CD4-positive, alpha-beta memory T cell (primary cell): Measurements from ENCODE around the gene BTAF1. TPM values are rescaled to one million over a fixed set of nuclear protein-coding genes. Genes with fewer than 3 reads are reported as not detected.

Experiments
- CTCF ChIA-PET: fragments of 350-600 bp; sonication (Branson Sonifier 250); formaldehyde crosslinking; loops from one replicate; lab custom pipeline; 2021; ENCODE audit warnings: inconsistent platforms; ENCODE audit not compliant: partially characterized antibody; lab: Charles Lee
- POLR2A ChIA-PET: fragments of 350-600 bp; sonication (Branson Sonifier 250); formaldehyde crosslinking; loops from one replicate; lab custom pipeline; 2021; ENCODE audit not compliant: partially characterized antibody; lab: Charles Lee
- DNase-seq, 5 donors: peaks; one replicate each; pipeline versions ENCODE4 v3.0.0 to v3.0.0-alpha.2; 2020 to 2022; ENCODE audit warnings: mixed read lengths in 1 of 5
- H3K27ac ChIP-seq: one replicate; pipeline ENCODE4 v1.7.0; 2013; ENCODE audit warnings: low read depth, low read length
- H3K27me3 ChIP-seq: 2 replicates; pipeline ENCODE4 v1.7.0; 2013; ENCODE audit warnings: mild to moderate bottlenecking, low read length, moderate library complexity; ENCODE audit not compliant: insufficient read depth
- H3K36me3 ChIP-seq: 2 replicates; pipeline ENCODE4 v1.7.0; 2013; ENCODE audit warnings: mild to moderate bottlenecking, low read length, moderate library complexity; ENCODE audit not compliant: insufficient read depth
- H3K4me1 ChIP-seq: 2 replicates; pipeline ENCODE4 v1.7.0; 2013; ENCODE audit warnings: mild to moderate bottlenecking, low read length, moderate library complexity; ENCODE audit not compliant: insufficient read depth
- H3K4me3 ChIP-seq, 2 donors: one replicate each; pipeline ENCODE4 v1.7.0; 2013; ENCODE audit warnings: low read length in 2 of 2, mild to moderate bottlenecking in 1 of 2
- H3K9me3 ChIP-seq, 2 donors: one replicate each; pipeline ENCODE4 v1.7.0; 2013; ENCODE audit warnings: low read length in 2 of 2, control low read depth in 1 of 2; ENCODE audit not compliant: control insufficient read depth in 1 of 2
- H3K27ac Mint-ChIP-seq, 7 donors: one replicate each; pipeline ENCODE4 v1.8.0; 2020 to 2021; ENCODE audit warnings: mixed read lengths in 7 of 7, mild to moderate bottlenecking in 6 of 7, inconsistent platforms in 3 of 7, moderate library complexity in 3 of 7
- H3K27me3 Mint-ChIP-seq, 2 donors: one replicate each; pipeline ENCODE4 v1.8.0; 2020 to 2021; ENCODE audit warnings: mixed read lengths in 2 of 2
- H3K36me3 Mint-ChIP-seq, 2 donors: one replicate each; pipeline ENCODE4 v1.8.0; 2020 to 2021; ENCODE audit warnings: mixed read lengths in 2 of 2, inconsistent platforms in 1 of 2, mild to moderate bottlenecking in 1 of 2
- H3K4me1 Mint-ChIP-seq, 4 donors: one replicate each; pipeline ENCODE4 v1.8.0; 2020 to 2021; ENCODE audit warnings: mixed read lengths in 4 of 4, mild to moderate bottlenecking in 1 of 4
- H3K4me3 Mint-ChIP-seq, 8 donors: one replicate each; pipeline ENCODE4 v1.8.0; 2020 to 2021; ENCODE audit warnings: mixed read lengths in 8 of 8, mild to moderate bottlenecking in 7 of 8, moderate library complexity in 6 of 8, inconsistent platforms in 3 of 8
- H3K9me3 Mint-ChIP-seq, 8 donors: one replicate each; pipeline ENCODE4 v1.8.0; 2020 to 2021; ENCODE audit warnings: mixed read lengths in 8 of 8, mild to moderate bottlenecking in 5 of 8, inconsistent platforms in 3 of 8, moderate library complexity in 1 of 8
- intact Hi-C: fragments of 100-400 bp; cut with micrococcal nuclease; formaldehyde crosslinking; loops from one replicate; pipeline ENCODE4 v1.15.1; 2023
- polyA plus RNA-seq, 2 donors: library from polyadenylated mRNA; unstranded; fragments of 300-500 nt; fragmentation: Illumina TruSeq; gene quantifications; one replicate each; pipeline ENCODE4 v1.2.3, GENCODE V29; 2021
- total RNA-seq, 2 experiments: library from RNA; stranded (reverse); gene quantifications; one replicate each; pipeline ENCODE4 v1.2.3, GENCODE V29; 2021

The BTAF1 gene
- total and polyA plus RNA-seq, 4 experiments from 2014 or later: 6.0 to 76.9 (median 41.5) TPM

DNA sequence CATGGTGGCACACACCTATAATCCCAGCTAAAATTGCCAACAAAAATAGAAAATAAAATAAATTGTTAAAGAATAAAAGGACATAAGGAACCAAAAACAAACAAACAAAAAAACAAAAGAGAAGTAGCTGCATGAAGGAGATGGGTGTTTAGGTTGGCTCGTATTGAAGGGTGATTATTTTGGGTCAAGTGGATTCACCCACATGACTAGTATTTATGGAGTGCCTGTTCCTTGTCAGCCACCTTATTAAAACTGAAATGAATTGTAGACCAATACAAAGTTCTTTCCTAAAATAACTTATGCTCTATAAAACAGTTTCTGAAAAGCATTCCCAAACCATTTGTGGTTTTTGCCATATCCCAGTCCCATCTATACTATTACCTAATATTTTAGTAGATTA is 138.7 kb downstream of the BTAF1 start:
- Histone ChIP-seq H3K4me1 (no peaks in the 10 kb centered on the region), H3K27ac (no peak overlapping the region), H3K4me3 (no peak overlapping the region), H3K27me3 (no peaks in the 10 kb centered on the region), H3K9me3 (no peaks in the 10 kb centered on the region), H3K36me3 (no peaks in the 10 kb centered on the region)
- Mint-ChIP-seq H3K36me3 (peaks cover 4 to 8% of the 10 kb centered on the region in 2 donors), H3K9me3 (no peaks in the 10 kb centered on the region), H3K4me1 (peaks cover 0 to 2% (median 0%) of the 10 kb centered on the region in 4 donors), H3K27me3 (no peaks in the 10 kb centered on the region), H3K27ac (no peak overlapping the region), H3K4me3 (no peak overlapping the region)
- no peak for DNase-seq
- intact Hi-C loops: no loop called here
- ChIA-PET POLR2A (interaction anchor here (0.7 kb wide), 1 partner anchor 327 kb away, joined by 3 read pairs; no protein-coding TSS in a partner anchor), CTCF (no interaction called here)

- Histone ChIP-seq H3K4me3 (no peak overlapping the region), H3K27me3 (no peaks in the 10 kb centered on the region), H3K36me3 (no peaks in the 10 kb centered on the region), H3K27ac (no peak overlapping the region), H3K4me1 (no peaks in the 10 kb centered on the region), H3K9me3 (no peaks in the 10 kb centered on the region)
- H3K27ac Mint-ChIP-seq: no peak overlapping the region
- H3K9me3 Mint-ChIP-seq: no peaks in the 10 kb centered on the region
- H3K4me1 Mint-ChIP-seq: no peaks in the 10 kb centered on the region
- intact Hi-C loops: no loop called here
- peaks cover 3 to 4% of the 10 kb centered on the region in 2 donors for H3K36me3 Mint-ChIP-seq
- CTCF ChIA-PET: no interaction called here
- POLR2A ChIA-PET: no interaction called here
- DNase-seq: no peak
- H3K4me3 Mint-ChIP-seq: no peak overlapping the region
- no peaks in the 10 kb centered on the region for H3K27me3 Mint-ChIP-seq
Observed at GRCh38 chr10:92064506-92064905, 140.9 kb downstream of the BTAF1 start.

- POLR2A ChIA-PET: no interaction called here
- Mint-ChIP-seq H3K9me3 (no peaks in the 10 kb centered on the region), H3K27me3 (no peaks in the 10 kb centered on the region), H3K4me1 (no peaks in the 10 kb centered on the region), H3K36me3 (no peaks in the 10 kb centered on the region), H3K27ac (no peak overlapping the region), H3K4me3 (no peak overlapping the region)
- H3K4me3 ChIP-seq: no peak overlapping the region
- DNase-seq: no peak
- no peaks in the 10 kb centered on the region for H3K4me1 ChIP-seq
- CTCF ChIA-PET: no interaction called here
- intact Hi-C loops: no loop called here
- H3K36me3 ChIP-seq: no peaks in the 10 kb centered on the region
- H3K27me3 ChIP-seq: no peaks in the 10 kb centered on the region
- no peak overlapping the region for H3K27ac ChIP-seq
- H3K9me3 ChIP-seq: no peaks in the 10 kb centered on the region
Observed at GRCh38 chr10:92066386-92066785, 142.8 kb downstream of the BTAF1 start.

GRCh38 chr10:92068900-92069299 is 145.3 kb downstream of the BTAF1 start:
- CTCF ChIA-PET: no interaction called here
- POLR2A ChIA-PET: no interaction called here
- H3K4me3 ChIP-seq: no peak overlapping the region
- Mint-ChIP-seq H3K27ac (no peak overlapping the region), H3K4me1 (no peaks in the 10 kb centered on the region), H3K4me3 (no peak overlapping the region), H3K9me3 (no peaks in the 10 kb centered on the region), H3K27me3 (no peaks in the 10 kb centered on the region), H3K36me3 (no peaks in the 10 kb centered on the region)
- H3K27me3 ChIP-seq: no peaks in the 10 kb centered on the region
- no peak overlapping the region for H3K27ac ChIP-seq
- DNase-seq: no peak
- intact Hi-C loops: no loop called here
- H3K9me3 ChIP-seq: no peaks in the 10 kb centered on the region
- no peaks in the 10 kb centered on the region for H3K36me3 ChIP-seq
- no peaks in the 10 kb centered on the region for H3K4me1 ChIP-seq

DNA sequence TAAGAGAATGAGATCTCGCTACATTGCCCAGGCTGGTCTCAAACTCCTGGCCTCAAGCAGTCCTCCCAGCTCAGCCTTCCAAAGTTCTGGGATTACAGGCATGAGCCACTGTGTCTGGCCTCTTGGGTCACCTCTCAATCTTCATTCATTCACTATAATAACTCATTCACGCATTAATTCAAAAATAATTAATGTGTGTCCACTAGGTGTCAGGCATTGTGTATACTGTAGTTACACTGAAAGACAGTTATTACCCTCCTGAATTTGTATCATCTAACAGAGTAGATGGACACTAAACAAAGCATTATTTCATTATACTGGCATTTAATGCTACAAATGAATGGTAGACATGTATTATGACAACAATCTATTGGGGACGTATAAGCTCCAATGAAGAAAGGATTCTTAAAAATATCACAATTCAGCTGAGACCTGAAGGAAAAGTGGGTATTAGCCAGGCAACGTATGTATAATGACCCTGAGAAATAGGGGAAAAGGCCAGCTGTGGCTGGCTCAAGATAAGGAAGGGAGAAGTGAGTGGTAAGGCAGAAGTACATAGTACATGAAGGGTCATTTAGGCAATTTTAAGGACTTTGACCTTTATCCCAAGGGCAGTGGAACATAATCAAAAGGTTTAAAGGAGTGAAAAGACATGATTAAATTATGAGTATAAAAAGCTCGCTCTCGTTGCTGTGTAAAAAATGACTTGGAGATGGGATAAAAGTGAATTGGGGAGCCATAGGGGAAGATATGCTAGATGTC is 150.7 kb downstream of the BTAF1 start:
- Mint-ChIP-seq H3K36me3 (peaks cover 16 to 18% of the 10 kb centered on the region in 2 donors), H3K4me3 (no peak overlapping the region), H3K27ac (no peak overlapping the region), H3K4me1 (no peaks in the 10 kb centered on the region), H3K27me3 (no peaks in the 10 kb centered on the region), H3K9me3 (peaks cover 0 to 3% (median 0%) of the 10 kb centered on the region in 8 donors)
- H3K9me3 ChIP-seq: no peaks in the 10 kb centered on the region
- intact Hi-C loops: no loop called here
- no peak for DNase-seq
- H3K27ac ChIP-seq: no peak overlapping the region
- H3K36me3 ChIP-seq: no peaks in the 10 kb centered on the region
- POLR2A ChIA-PET: no interaction called here
- no peaks in the 10 kb centered on the region for H3K27me3 ChIP-seq
- H3K4me1 ChIP-seq: no peaks in the 10 kb centered on the region
- H3K4me3 ChIP-seq: no peak overlapping the region
- CTCF ChIA-PET: interaction anchor here (1.5 kb wide), 1 partner anchor 229 kb away, joined by 4 read pairs; no protein-coding TSS in a partner anchor

- Mint-ChIP-seq H3K9me3 (peaks cover 0 to 3% (median 0%) of the 10 kb centered on the region in 8 donors), H3K27ac (no peak overlapping the region), H3K27me3 (no peaks in the 10 kb centered on the region), H3K4me1 (no peaks in the 10 kb centered on the region), H3K4me3 (no peak overlapping the region), H3K36me3 (peaks cover 24% of the 10 kb centered on the region in 2 donors)
- ChIA-PET CTCF (interaction anchor here (1.5 kb wide), 1 partner anchor 228 kb away, joined by 4 read pairs; no protein-coding TSS in a partner anchor), POLR2A (no interaction called here)
- Histone ChIP-seq H3K27me3 (no peaks in the 10 kb centered on the region), H3K4me3 (no peak overlapping the region), H3K36me3 (peaks cover 2% of the 10 kb centered on the region), H3K4me1 (no peaks in the 10 kb centered on the region), H3K9me3 (no peaks in the 10 kb centered on the region), H3K27ac (no peak overlapping the region)
- intact Hi-C loops: no loop called here
- no peak for DNase-seq
Observed at GRCh38 chr10:92075829-92076228, 152.3 kb downstream of the BTAF1 start.

- Histone ChIP-seq H3K4me1 (no peaks in the 10 kb centered on the region), H3K36me3 (peaks cover 6% of the 10 kb centered on the region), H3K9me3 (no peaks in the 10 kb centered on the region), H3K4me3 (no peak overlapping the region), H3K27ac (no peak overlapping the region), H3K27me3 (no peaks in the 10 kb centered on the region)
- ChIA-PET CTCF (interaction anchor here (0.6 kb wide), 1 partner anchor 13 kb away, joined by 3 read pairs; no protein-coding TSS in a partner anchor), POLR2A (interaction anchor here (0.6 kb wide), 1 partner anchor 301 kb away, joined by 5 read pairs; no protein-coding TSS in a partner anchor)
- Mint-ChIP-seq H3K27ac (no peak overlapping the region), H3K9me3 (peaks cover 0 to 3% (median 0%) of the 10 kb centered on the region in 8 donors), H3K36me3 (peaks cover 31% of the 10 kb centered on the region in 2 donors), H3K4me3 (no peak overlapping the region), H3K4me1 (no peaks in the 10 kb centered on the region), H3K27me3 (no peaks in the 10 kb centered on the region)
- no peak for DNase-seq
- intact Hi-C loops: no loop called here
Observed at GRCh38 chr10:92076722-92077121, 153.2 kb downstream of the BTAF1 start.
